Motor neuron (in vitro differentiated cells): ENCODE results near the gene ELK3. TPM values are rescaled to one million over a fixed set of nuclear protein-coding genes. Genes with fewer than 3 reads are reported as not detected.

Experiments used
- ATAC-seq, 8 experiments: fragments of 200-7000 bp; cut with Tn5 transposase; replicated peaks in 6 of 8; 2 replicates each; pipeline ENCODE4 v1.8.0; 2021; ENCODE audit warnings: mild to moderate bottlenecking in 8 of 8, moderate library complexity in 8 of 8
- H3K27ac ChIP-seq, 2 donors: fragments of 250-450 bp; sonication (Bioruptor Pico); 2 replicates each; pipeline ENCODE4 v1.9.0; 2021; ENCODE audit warnings: antibody characterized with exemption in 2 of 2, mild to moderate bottlenecking in 2 of 2, moderate library complexity in 1 of 2
- H3K4me1 ChIP-seq, 2 donors: fragments of 250-450 bp; sonication (Bioruptor Pico); replicated peaks in 1 of 2; 2 replicates each; pipeline ENCODE4 v1.6.1; 2021; ENCODE audit warnings: antibody characterized with exemption in 2 of 2, mild to moderate bottlenecking in 2 of 2, moderate library complexity in 1 of 2
- H3K4me3 ChIP-seq, 5 donors: fragments of 250-450 bp; sonication (Bioruptor Pico); 2 replicates each; pipeline ENCODE4 v1.9.0; 2021; ENCODE audit warnings: antibody characterized with exemption in 5 of 5, mild to moderate bottlenecking in 5 of 5, moderate library complexity in 4 of 5
- WGBS, 10 experiments: fragments of 450-650 bp; shearing (Covaris generic); methylation state at CpG; one replicate each; pipeline ENCODE4 v1.0.0; 2022; 5-methylcytosine and 5-hydroxymethylcytosine counted together
- in situ Hi-C, 9 experiments: fragments of 400-800 bp; cut with MboI; loops; one replicate each; pipeline ENCODE4 v1.15.0; 2021; ENCODE audit warnings: low sequenced_read_pairs in 9 of 9, low pct_unique_long_range_greater_than_20kb in 2 of 9; ENCODE audit not compliant: unreplicated experiment in 9 of 9
- total RNA-seq, 8 experiments: library from RNA; unstranded; fragments of 300-600 nt; gene quantifications; 2 replicates each; pipeline versions ENCODE4 v1.2.3 to v1.2.4, GENCODE V29; 2022

The ELK3 gene
- total RNA-seq, 8 experiments from 2014 or later, result 0.92 to 30.7 (median 4.5) TPM

- 0% methylated on average over 6 of the region's 24 CpGs; no CpG with 5 or more reads in 9 of the 10 experiments for WGBS, 10 experiments
- Histone ChIP-seq H3K4me3 (peak overlapping the region; percentile 44 to 64 (median 49)), H3K4me1 (peaks cover 6 to 10% of the 10 kb centered on the region in 2 donors), H3K27ac (no peak overlapping the region)
- in situ Hi-C loops, result no loop called here
- no peak for ATAC-seq
These were observed 358 bp downstream of the ELK3 start for GRCh38 chr12:96194576-96194889.

- Histone ChIP-seq H3K27ac (no peak overlapping the region), H3K4me1 (peaks cover 6 to 10% of the 10 kb centered on the region in 2 donors), H3K4me3 (peak overlapping the region; percentile 44 to 64 (median 49))
- WGBS, 10 experiments, result 0 to 3% (median 1%) methylated on average over 1 to 15 of the region's 44 CpGs; no CpG with 5 or more reads in 1 of the 10 experiments
- in situ Hi-C loops, result no loop called here
- peak in 7 of 8 experiments; percentile 16 to 38 (median 33) for ATAC-seq
These were observed 1.0 kb downstream of the ELK3 start for GRCh38 chr12:96194971-96195844.

GRCh38 chr12:96195845-96196451, 1.8 kb downstream of the ELK3 start:
- 0 to 9% (median 0%) methylated on average over 1 to 7 of the region's 14 CpGs; no CpG with 5 or more reads in 4 of the 10 experiments for WGBS, 10 experiments
- peak overlapping the region; percentile 44 to 64 (median 49) for H3K4me3 ChIP-seq
- in situ Hi-C loops, result no loop called here
- ATAC-seq, result peak in 6 of 8 experiments; percentile 4 to 43 (median 22)
- peaks cover 6 to 10% of the 10 kb centered on the region in 2 donors for H3K4me1 ChIP-seq
- H3K27ac ChIP-seq, result no peak overlapping the region

- in situ Hi-C loops, result no loop called here
- Histone ChIP-seq H3K4me3 (no peak overlapping the region), H3K4me1 (peaks cover 6 to 10% of the 10 kb centered on the region in 2 donors), H3K27ac (no peak overlapping the region)
- ATAC-seq, result no peak
- WGBS, 10 experiments, result 2 to 100% (median 76%) methylated on average over 1 to 6 of the region's 6 CpGs
These were observed 2.6 kb downstream of the ELK3 start for GRCh38 chr12:96196781-96197180.

GRCh38 chr12:96197503-96198272, 3.5 kb downstream of the ELK3 start:
- peak in 2 of 8 experiments; percentile 10 to 21 for ATAC-seq
- Histone ChIP-seq H3K4me1 (peaks cover 6 to 10% of the 10 kb centered on the region in 2 donors), H3K27ac (no peak overlapping the region), H3K4me3 (no peak overlapping the region)
- 0 to 65% (median 40%) methylated on average over 1 to 3 of the region's 3 CpGs; no CpG with 5 or more reads in 2 of the 10 experiments for WGBS, 10 experiments
- in situ Hi-C loops, result no loop called here

GRCh38 chr12:96198965-96199364, 4.8 kb downstream of the ELK3 start:
- no peak overlapping the region for H3K27ac ChIP-seq
- in situ Hi-C loops, result no loop called here
- ATAC-seq, result peak in 2 of 8 experiments; percentile 7 to 20
- no peak overlapping the region for H3K4me3 ChIP-seq
- H3K4me1 ChIP-seq, result peaks cover 6 to 10% of the 10 kb centered on the region in 2 donors

- no peak overlapping the region for H3K27ac ChIP-seq
These were observed 5.3 kb downstream of the ELK3 start for GRCh38 chr12:96199464-96199863.

GRCh38 chr12:96201272-96202227, 7.4 kb downstream of the ELK3 start:
- 80 to 100% (median 96%) methylated on average over 1 to 5 of the region's 6 CpGs; no CpG with 5 or more reads in 4 of the 10 experiments for WGBS, 10 experiments
- no peak for ATAC-seq
- in situ Hi-C loops, result loop anchor here in 5 of 9 experiments (25.0 kb wide), 2 partner anchors 139 to 311 kb away; no protein-coding TSS in a partner anchor
- no peak overlapping the region for H3K4me3 ChIP-seq
- H3K4me1 ChIP-seq, result peaks cover 0 to 2% of the 10 kb centered on the region in 2 donors
- no peak overlapping the region for H3K27ac ChIP-seq

More at GRCh38 chr12:96199464-96199863, 5.3 kb downstream of the ELK3 start:
- no peak overlapping the region for H3K4me3 ChIP-seq
- in situ Hi-C loops, result no loop called here
- peak in 2 of 8 experiments; percentile 10 to 25 for ATAC-seq
- peaks cover 6 to 10% of the 10 kb centered on the region in 2 donors for H3K4me1 ChIP-seq

GRCh38 chr12:96204381-96204780, 10.2 kb downstream of the ELK3 start:
- Histone ChIP-seq H3K27ac (no peak overlapping the region), H3K4me3 (no peak overlapping the region), H3K4me1 (no peaks in the 10 kb centered on the region)
- 48 to 100% (median 92%) methylated on average over 1 to 5 of the region's 5 CpGs for WGBS, 10 experiments
- no peak for ATAC-seq
- in situ Hi-C loops, result loop anchor here in 5 of 9 experiments (25.0 kb wide), 2 partner anchors 142 to 308 kb away; no protein-coding TSS in a partner anchor

GRCh38 chr12:96205908-96206307, 11.7 kb downstream of the ELK3 start:
- H3K4me1 ChIP-seq, result peaks cover 0 to 7% of the 10 kb centered on the region in 2 donors
- 75 to 100% (median 87%) methylated on average over 1 to 3 of the region's 3 CpGs; no CpG with 5 or more reads in 2 of the 10 experiments for WGBS, 10 experiments
- in situ Hi-C loops, result loop anchor here in 5 of 9 experiments (25.0 kb wide), 2 partner anchors 144 to 306 kb away; no protein-coding TSS in a partner anchor
- ATAC-seq, result no peak
- H3K27ac ChIP-seq, result no peak overlapping the region
- H3K4me3 ChIP-seq, result no peak overlapping the region

GRCh38 chr12:96206936-96207662, 12.9 kb downstream of the ELK3 start:
- Histone ChIP-seq H3K4me1 (peaks cover 0 to 7% of the 10 kb centered on the region in 2 donors), H3K4me3 (no peak overlapping the region), H3K27ac (no peak overlapping the region)
- 4 to 90% (median 69%) methylated on average over 1 to 4 of the region's 4 CpGs for WGBS, 10 experiments
- ATAC-seq, result peak in 3 of 8 experiments; percentile 86 to 92 (median 87)
- in situ Hi-C loops, result loop anchor here in 5 of 9 experiments (25.0 kb wide), 2 partner anchors 145 to 305 kb away; no protein-coding TSS in a partner anchor
